CD4-positive, alpha-beta T cell (primary cell): ENCODE data around the gene PIK3IP1. TPM values are rescaled to one million over a fixed set of nuclear protein-coding genes. Genes with fewer than 3 reads are reported as not detected.

Experiments
- ATAC-seq: fragments of 200-7000 bp; cut with Tn5 transposase; one replicate; pipeline ENCODE4 v1.10.0; 2022; ENCODE audit warnings: mild to moderate bottlenecking; ENCODE audit not compliant: poor library complexity
- CTCF ChIA-PET: fragments of 350-600 bp; sonication (Branson Sonifier 250); formaldehyde crosslinking; loops from one replicate; lab custom pipeline; 2021; ENCODE audit warnings: antibody characterized with exemption, inconsistent platforms; lab: Charles Lee
- POLR2A ChIA-PET: fragments of 350-600 bp; sonication (Branson Sonifier 250); formaldehyde crosslinking; loops from one replicate; lab custom pipeline; 2021; ENCODE audit warnings: antibody characterized with exemption, inconsistent platforms; lab: Charles Lee
- DNase-seq, 14 experiments: peaks; one replicate each; pipeline ENCODE4 v3.0.0-alpha.2; 2013 to 2020; ENCODE audit warnings: mixed read lengths in 2 of 14
- H3K27ac ChIP-seq, 2 donors: one replicate each; pipeline versions ENCODE4 v1.5.1 to v1.7.0; 2013; ENCODE audit warnings: low read length in 2 of 2, low read depth in 1 of 2, mild to moderate bottlenecking in 1 of 2
- H3K27me3 ChIP-seq, 2 experiments: 1 replicate in 1 of 2; 2 replicates in 1 of 2; pipeline versions ENCODE4 v1.6.1 to v1.7.0; 2013; ENCODE audit warnings: low read length in 2 of 2, control low read depth in 1 of 2, mild to moderate bottlenecking in 1 of 2, moderate library complexity in 1 of 2; ENCODE audit not compliant: insufficient read depth in 2 of 2, control insufficient read depth in 1 of 2
- H3K36me3 ChIP-seq: one replicate; pipeline ENCODE4 v1.6.1; 2013; ENCODE audit warnings: low read length, control low read depth; ENCODE audit not compliant: insufficient read depth
- H3K4me1 ChIP-seq: one replicate; pipeline ENCODE4 v1.6.1; 2013; ENCODE audit warnings: low read length, control low read depth; ENCODE audit not compliant: insufficient read depth
- H3K4me3 ChIP-seq: one replicate; pipeline ENCODE4 v1.5.1; 2013; ENCODE audit warnings: mild to moderate bottlenecking, low read length, moderate library complexity
- H3K9me3 ChIP-seq, 2 experiments: 1 replicate in 1 of 2; 2 replicates in 1 of 2; pipeline versions ENCODE4 v1.6.1 to v1.7.0; 2013; ENCODE audit warnings: low read length in 2 of 2, mild to moderate bottlenecking in 2 of 2, control low read depth in 1 of 2, moderate library complexity in 1 of 2; ENCODE audit not compliant: control insufficient read depth in 1 of 2, insufficient read depth in 1 of 2
- H3K27ac Mint-ChIP-seq: one replicate; pipeline ENCODE4 v1.8.0; 2020; ENCODE audit warnings: mixed read lengths
- H3K27me3 Mint-ChIP-seq: one replicate; pipeline ENCODE4 v1.8.0; 2021; ENCODE audit warnings: mixed read lengths
- H3K36me3 Mint-ChIP-seq: one replicate; pipeline ENCODE4 v1.8.0; 2021; ENCODE audit warnings: low read depth, mixed read lengths
- H3K4me1 Mint-ChIP-seq: one replicate; pipeline ENCODE4 v1.8.0; 2021; ENCODE audit warnings: low read depth, mixed read lengths
- H3K4me3 Mint-ChIP-seq: one replicate; pipeline ENCODE4 v1.8.0; 2020; ENCODE audit warnings: mild to moderate bottlenecking, mixed read lengths
- H3K9me3 Mint-ChIP-seq: one replicate; pipeline ENCODE4 v1.8.0; 2020; ENCODE audit warnings: mixed read lengths
- intact Hi-C, 2 experiments: fragments of 100-400 bp; cut with DNase I in 1 of 2; cut with micrococcal nuclease in 1 of 2; formaldehyde crosslinking; loops; one replicate each; pipeline versions ENCODE4 v1.15.1 to v1.9.0; 2023 to 2025; cut with DNase I, micrococcal nuclease
- total RNA-seq, 174 experiments: library from RNA in 2 of 174; stranded (reverse) in 2 of 174; gene quantifications; one replicate each; pipeline ENCODE4 v1.2.3 and lab custom pipeline; 2021 to 2026
- TF ChIP-seq, protein P1 (sequence below): fragments of 200-600 bp; IDR thresholded peaks from one replicate; pipeline ENCODE4 v1.8.0; 2022; ENCODE audit warnings: antibody characterized with exemption, mild to moderate bottlenecking

The PIK3IP1 gene
- total RNA-seq, 2 experiments from 2014 or later, result 1,063 to 1,072 TPM

DNA sequence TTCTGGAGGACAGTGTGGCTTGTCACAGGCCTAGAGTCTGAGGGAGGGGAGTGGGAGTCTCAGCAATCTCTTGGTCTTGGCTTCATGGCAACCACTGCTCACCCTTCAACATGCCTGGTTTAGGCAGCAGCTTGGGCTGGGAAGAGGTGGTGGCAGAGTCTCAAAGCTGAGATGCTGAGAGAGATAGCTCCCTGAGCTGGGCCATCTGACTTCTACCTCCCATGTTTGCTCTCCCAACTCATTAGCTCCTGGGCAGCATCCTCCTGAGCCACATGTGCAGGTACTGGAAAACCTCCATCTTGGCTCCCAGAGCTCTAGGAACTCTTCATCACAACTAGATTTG, 13.0 kb downstream of the PIK3IP1 start:
- Histone ChIP-seq H3K27me3 (no peaks in the 10 kb centered on the region), H3K27ac (peak overlapping the region; percentile 75 to 85), H3K36me3 (peaks cover 74% of the 10 kb centered on the region), H3K4me3 (no peak overlapping the region), H3K4me1 (peaks cover 92% of the 10 kb centered on the region), H3K9me3 (no peaks in the 10 kb centered on the region)
- Mint-ChIP-seq H3K36me3 (peaks cover 90% of the 10 kb centered on the region), H3K4me1 (peaks cover 95% of the 10 kb centered on the region), H3K27me3 (no peaks in the 10 kb centered on the region), H3K27ac (peak overlapping the region; percentile 98), H3K4me3 (peak overlapping the region; percentile 79), H3K9me3 (no peaks in the 10 kb centered on the region)
- DNase-seq, result no peak
- TF ChIP-seq, protein P1, sequence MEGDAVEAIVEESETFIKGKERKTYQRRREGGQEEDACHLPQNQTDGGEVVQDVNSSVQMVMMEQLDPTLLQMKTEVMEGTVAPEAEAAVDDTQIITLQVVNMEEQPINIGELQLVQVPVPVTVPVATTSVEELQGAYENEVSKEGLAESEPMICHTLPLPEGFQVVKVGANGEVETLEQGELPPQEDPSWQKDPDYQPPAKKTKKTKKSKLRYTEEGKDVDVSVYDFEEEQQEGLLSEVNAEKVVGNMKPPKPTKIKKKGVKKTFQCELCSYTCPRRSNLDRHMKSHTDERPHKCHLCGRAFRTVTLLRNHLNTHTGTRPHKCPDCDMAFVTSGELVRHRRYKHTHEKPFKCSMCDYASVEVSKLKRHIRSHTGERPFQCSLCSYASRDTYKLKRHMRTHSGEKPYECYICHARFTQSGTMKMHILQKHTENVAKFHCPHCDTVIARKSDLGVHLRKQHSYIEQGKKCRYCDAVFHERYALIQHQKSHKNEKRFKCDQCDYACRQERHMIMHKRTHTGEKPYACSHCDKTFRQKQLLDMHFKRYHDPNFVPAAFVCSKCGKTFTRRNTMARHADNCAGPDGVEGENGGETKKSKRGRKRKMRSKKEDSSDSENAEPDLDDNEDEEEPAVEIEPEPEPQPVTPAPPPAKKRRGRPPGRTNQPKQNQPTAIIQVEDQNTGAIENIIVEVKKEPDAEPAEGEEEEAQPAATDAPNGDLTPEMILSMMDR, result no peak
- intact Hi-C loops, result loop anchor here in 1 of 2 experiments (1.0 to 10.0 kb wide), 2 partner anchors 13 to 194 kb away; partner anchors contain the start of genes PIK3IP1 and SMTN
- ChIA-PET POLR2A (interaction anchor here (0.6 to 20.9 kb wide), 16 partner anchors 6 to 1865 kb away, joined by 3 to 1064 read pairs (median 6); partner anchors contain the start of genes LIMK2, PATZ1, PIK3IP1 and SELENOM), CTCF (interaction anchor here (3.7 to 4.8 kb wide), 2 partner anchors 12 to 34 kb away, joined by 16 to 27 read pairs; partner anchors contain the start of gene PIK3IP1)
- no peak for ATAC-seq

GRCh38 chr22:31278626-31279326, 13.5 kb downstream of the PIK3IP1 start:
- Mint-ChIP-seq H3K4me1 (peaks cover 95% of the 10 kb centered on the region), H3K27ac (peak overlapping the region; percentile 98), H3K9me3 (no peaks in the 10 kb centered on the region), H3K36me3 (peaks cover 89% of the 10 kb centered on the region), H3K27me3 (no peaks in the 10 kb centered on the region), H3K4me3 (peak overlapping the region; percentile 79)
- ChIA-PET POLR2A (interaction anchor here (0.6 to 20.9 kb wide), 23 partner anchors 3 to 1864 kb away, joined by 3 to 1064 read pairs (median 5); partner anchors contain the start of genes LIMK2, PATZ1, PIK3IP1 and SELENOM), CTCF (interaction anchor here (0.6 to 4.8 kb wide), 3 partner anchors 12 to 186 kb away, joined by 3 to 27 read pairs (median 16); partner anchors contain the start of gene PIK3IP1)
- peaks cover 75% of the 10 kb centered on the region for H3K36me3 ChIP-seq
- H3K4me1 ChIP-seq, result peaks cover 87% of the 10 kb centered on the region
- H3K9me3 ChIP-seq, result no peaks in the 10 kb centered on the region
- intact Hi-C loops, result loop anchor here in 1 of 2 experiments (1.0 to 10.0 kb wide), 2 partner anchors 14 to 194 kb away; partner anchors contain the start of genes PIK3IP1 and SMTN
- H3K27ac ChIP-seq, result peak overlapping the region; percentile 75 to 85
- DNase-seq, result peak in 11 of 14 experiments; percentile 48 to 87 (median 57)
- H3K4me3 ChIP-seq, result peak overlapping the region; percentile 13
- H3K27me3 ChIP-seq, result no peaks in the 10 kb centered on the region
- TF ChIP-seq, protein P1, result no peak
- ATAC-seq, result peak; percentile 73

GRCh38 chr22:31278151-31278621, 14.1 kb downstream of the PIK3IP1 start:
- Mint-ChIP-seq H3K27me3 (no peaks in the 10 kb centered on the region), H3K36me3 (peaks cover 86% of the 10 kb centered on the region), H3K4me3 (peak overlapping the region; percentile 79), H3K27ac (peak overlapping the region; percentile 98), H3K9me3 (no peaks in the 10 kb centered on the region), H3K4me1 (peaks cover 92% of the 10 kb centered on the region)
- peak overlapping the region; percentile 13 for H3K4me3 ChIP-seq
- ATAC-seq, result peak; percentile 12
- no peaks in the 10 kb centered on the region for H3K27me3 ChIP-seq
- DNase-seq, result peak in 4 of 14 experiments; percentile 43 to 50 (median 48)
- H3K36me3 ChIP-seq, result peaks cover 75% of the 10 kb centered on the region
- peak overlapping the region; percentile 75 to 85 for H3K27ac ChIP-seq
- CTCF ChIA-PET, result interaction anchor here (0.6 to 4.8 kb wide), 3 partner anchors 13 to 187 kb away, joined by 3 to 27 read pairs (median 16); partner anchors contain the start of gene PIK3IP1
- POLR2A ChIA-PET, result interaction anchor here (0.6 to 20.9 kb wide), 19 partner anchors 4 to 854 kb away, joined by 3 to 1064 read pairs (median 6); partner anchors contain the start of genes LIMK2, PATZ1 and PIK3IP1
- TF ChIP-seq, protein P1, result no peak
- H3K4me1 ChIP-seq, result peaks cover 85% of the 10 kb centered on the region
- intact Hi-C loops, result loop anchor here in 1 of 2 experiments (10.0 kb wide), 1 partner anchor 193 kb away; the partner anchor contains the start of gene SMTN
- H3K9me3 ChIP-seq, result no peaks in the 10 kb centered on the region
